H7 (cell line): ENCODE results near the gene ARAP3. TPM values are rescaled to one million over a fixed set of nuclear protein-coding genes. Genes with fewer than 3 reads are reported as not detected.

Experiments
- DNase-seq: peaks from one replicate; pipeline ENCODE4 v3.0.0; 2012
- H3K27me3 ChIP-seq: 2 replicates; pipeline ENCODE4 v1.6.0; 2011; ENCODE audit warnings: mild to moderate bottlenecking, low read length; ENCODE audit not compliant: control insufficient read depth, insufficient read depth
- H3K36me3 ChIP-seq: replicated peaks from 2 replicates; pipeline ENCODE4 v1.5.1; 2011; ENCODE audit warnings: low read length; ENCODE audit not compliant: control insufficient read depth, insufficient read depth
- H3K4me3 ChIP-seq: 2 replicates; pipeline ENCODE4 v1.5.1; 2011; ENCODE audit warnings: low read depth, mild to moderate bottlenecking, control low read depth, low read length, moderate library complexity; ENCODE audit not compliant: insufficient read depth
- total RNA-seq: library from RNA; depleted of rRNA; stranded (reverse); fragments of >200 nt; shearing (Covaris generic); gene quantifications from 2 replicates; pipeline ENCODE4 v1.2.3, GENCODE V29; 2014

Gene ARAP3
- total RNA-seq, 1 experiment from 2014 or later: 19.3 TPM

DNA sequence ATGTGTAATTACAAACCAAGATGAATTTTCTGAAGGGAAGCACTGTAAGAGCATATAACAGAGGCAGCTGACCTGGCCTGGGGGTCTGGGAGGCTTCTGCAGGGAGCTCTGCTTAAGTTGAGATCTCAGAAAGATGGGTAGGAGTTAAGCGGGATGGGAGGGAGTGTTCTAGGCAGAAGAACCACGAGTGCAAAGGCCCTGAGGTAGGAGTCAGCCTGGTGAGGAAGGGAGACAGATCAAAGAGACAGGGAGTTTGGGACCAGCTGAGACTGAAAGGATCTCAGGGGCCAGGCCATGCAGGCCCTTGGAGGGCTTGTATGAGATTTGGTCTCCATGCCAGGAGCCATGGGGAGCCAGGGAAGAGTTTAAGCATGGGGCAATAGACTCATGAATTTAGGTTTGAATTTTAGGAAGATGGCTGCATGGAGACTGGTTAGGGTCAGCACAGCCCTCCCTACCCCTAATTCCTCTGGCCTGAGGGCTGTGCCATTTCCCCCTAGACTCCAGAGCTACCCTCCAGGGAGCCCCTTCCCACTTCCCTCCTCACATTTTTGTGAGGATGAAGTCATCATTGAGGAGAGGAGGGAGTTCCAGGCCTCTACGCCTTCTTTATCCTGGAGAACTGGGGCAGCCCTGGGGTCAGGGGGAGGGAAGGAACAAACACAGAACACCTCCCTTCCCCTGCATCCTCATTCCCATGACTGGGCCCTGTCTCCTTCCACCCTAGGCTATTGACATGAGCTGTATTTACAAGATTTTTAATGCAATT is 4.8 kb upstream of the ARAP3 start:
- H3K27me3 ChIP-seq: no peaks in the 10 kb centered on the region
- no peaks in the 10 kb centered on the region for H3K36me3 ChIP-seq
- no peak overlapping the region for H3K4me3 ChIP-seq
- DNase-seq: peak; percentile 60

DNA sequence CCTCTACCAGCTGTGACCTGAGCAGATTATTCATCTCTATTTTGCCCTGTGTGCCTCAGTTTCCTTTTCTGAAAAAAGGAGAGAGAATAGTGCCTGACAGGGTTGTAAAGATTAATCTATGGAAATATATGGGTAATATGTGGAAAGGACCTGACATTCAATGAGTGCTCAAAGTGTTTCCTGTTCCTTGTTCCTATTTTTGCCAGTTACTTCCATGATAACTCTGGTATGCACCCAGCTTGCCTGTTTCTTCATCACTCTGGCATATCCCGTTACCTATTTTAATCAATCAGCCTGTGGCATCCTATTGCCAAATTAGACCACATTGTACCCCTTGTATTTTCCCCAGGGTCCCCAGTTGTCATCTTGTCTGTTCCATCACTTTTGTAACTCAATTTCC is 3.6 kb upstream of the ARAP3 start:
- DNase-seq: no peak
- no peaks in the 10 kb centered on the region for H3K36me3 ChIP-seq
- H3K27me3 ChIP-seq: no peaks in the 10 kb centered on the region
- H3K4me3 ChIP-seq: no peak overlapping the region

DNA sequence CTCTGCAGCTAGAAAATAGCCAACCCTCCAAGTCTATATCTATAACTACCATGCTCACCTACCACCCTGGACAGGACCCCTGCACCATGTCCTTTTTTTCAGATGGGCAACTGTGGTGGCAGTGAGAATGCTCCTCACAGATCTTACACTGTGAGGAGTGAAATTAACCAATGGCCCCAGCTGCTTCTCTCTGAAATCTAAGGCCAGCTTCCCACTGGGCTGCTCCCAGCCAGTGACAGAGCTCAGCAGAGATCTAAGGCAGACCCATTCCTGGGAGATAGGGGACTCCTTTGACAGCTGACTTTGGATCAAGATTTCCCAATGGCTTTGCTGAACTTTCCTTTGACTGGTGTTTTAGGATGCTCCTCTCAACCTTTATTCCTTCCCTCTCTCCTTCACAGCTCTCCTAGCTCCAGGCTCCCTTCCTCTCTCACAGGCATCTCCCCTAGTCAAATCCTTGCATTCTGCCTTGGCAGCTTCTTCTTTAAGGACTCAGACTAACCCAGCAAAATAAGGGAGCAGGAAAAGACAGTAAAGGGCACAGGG is 1.6 kb upstream of the ARAP3 start:
- DNase-seq: no peak
- Histone ChIP-seq H3K27me3 (no peaks in the 10 kb centered on the region), H3K4me3 (no peak overlapping the region), H3K36me3 (no peaks in the 10 kb centered on the region)

DNA sequence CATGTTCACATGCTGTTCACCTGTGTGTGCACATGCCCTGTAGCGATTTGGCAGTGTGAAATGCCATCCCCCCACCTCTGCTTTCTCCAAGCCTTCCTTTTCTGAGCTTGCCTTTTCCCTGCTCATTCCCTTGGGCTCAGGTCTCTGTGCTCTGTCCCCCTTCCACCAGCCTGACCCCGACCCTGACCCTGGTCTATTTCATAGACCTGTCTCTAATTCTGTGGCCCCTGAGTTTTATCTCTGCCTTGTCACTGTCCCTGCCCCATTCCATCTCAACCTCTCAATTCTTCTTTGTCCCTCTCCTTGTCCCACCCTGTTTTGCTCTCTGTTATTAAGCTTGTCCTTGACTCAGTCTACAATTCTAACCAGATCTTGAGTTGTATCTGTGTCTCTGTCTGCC is 735 bp downstream of the ARAP3 start:
- Histone ChIP-seq H3K27me3 (no peaks in the 10 kb centered on the region), H3K36me3 (peaks cover 4% of the 10 kb centered on the region), H3K4me3 (peak overlapping the region; percentile 72)
- no peak for DNase-seq

DNA sequence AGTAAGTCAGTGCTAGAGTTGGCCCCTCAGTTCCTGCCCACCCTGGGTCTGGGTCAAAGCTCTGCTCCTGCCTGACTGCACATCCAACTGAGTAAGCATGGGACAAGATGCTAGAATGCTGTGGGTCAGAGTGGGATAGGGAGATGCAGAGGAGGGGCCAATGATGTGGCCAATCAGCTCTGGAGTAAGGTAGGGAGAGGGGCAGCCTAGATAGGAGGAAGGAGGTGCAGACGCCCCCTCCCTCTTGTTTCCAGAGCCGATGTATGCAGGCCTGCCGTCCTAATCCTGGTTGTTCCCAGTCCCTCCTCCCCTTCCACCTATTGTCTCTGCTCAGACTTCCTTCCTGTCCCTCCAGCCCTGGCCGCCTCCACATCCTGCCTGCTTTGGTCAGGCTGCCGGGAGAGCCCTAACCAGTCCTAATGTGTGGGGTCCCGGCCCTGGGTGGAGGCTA is 1.3 kb downstream of the ARAP3 start:
- Histone ChIP-seq H3K36me3 (peaks cover 4% of the 10 kb centered on the region), H3K27me3 (no peaks in the 10 kb centered on the region), H3K4me3 (peak overlapping the region; percentile 72; the same call in 1 of the 2 replicates)
- peak; percentile 95 for DNase-seq

DNA sequence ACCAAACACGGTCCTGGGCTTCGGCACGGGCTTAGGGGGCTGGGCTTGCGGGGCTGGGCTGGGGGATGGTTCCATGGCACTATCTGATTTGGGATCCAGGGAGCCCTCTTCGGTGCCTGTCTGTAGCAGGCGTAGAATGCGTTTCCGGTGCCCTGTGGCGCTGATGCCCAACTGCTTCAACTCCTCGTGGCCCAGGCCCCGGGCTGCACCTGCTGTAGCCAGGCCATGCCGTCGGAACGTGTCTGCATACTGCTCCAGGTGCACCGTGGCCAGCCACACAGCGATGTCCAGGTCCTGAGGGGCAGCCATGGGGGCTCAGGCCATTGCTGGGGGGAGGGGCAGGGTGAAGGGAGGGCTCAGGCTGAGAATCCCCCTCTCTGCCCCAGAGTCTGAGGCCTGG is 1.9 kb downstream of the ARAP3 start:
- Histone ChIP-seq H3K36me3 (peaks cover 4% of the 10 kb centered on the region), H3K27me3 (no peaks in the 10 kb centered on the region), H3K4me3 (no peak overlapping the region)
- DNase-seq: no peak

DNA sequence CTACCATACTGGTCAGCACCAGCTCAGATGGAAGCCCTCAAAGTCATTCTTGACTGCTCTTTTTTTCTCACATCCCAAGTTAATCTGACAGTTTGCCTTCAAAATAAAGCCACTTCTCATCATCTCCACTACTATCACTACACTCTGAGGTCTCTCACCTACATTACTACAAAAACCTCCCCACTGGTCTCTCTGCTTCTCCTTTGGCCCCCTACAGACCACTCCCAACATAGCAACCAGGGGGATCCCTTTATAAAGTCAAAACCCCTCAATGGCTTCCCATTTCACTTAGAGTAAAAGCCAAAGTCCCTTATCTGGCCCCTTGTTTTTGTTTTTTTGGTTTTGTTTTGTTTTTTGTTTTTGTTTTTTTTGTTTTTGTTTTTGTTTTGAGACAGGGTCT is 4.6 kb downstream of the ARAP3 start:
- peaks cover 8% of the 10 kb centered on the region for H3K36me3 ChIP-seq
- H3K4me3 ChIP-seq: no peak overlapping the region
- DNase-seq: peak; percentile 83
- no peaks in the 10 kb centered on the region for H3K27me3 ChIP-seq

DNA sequence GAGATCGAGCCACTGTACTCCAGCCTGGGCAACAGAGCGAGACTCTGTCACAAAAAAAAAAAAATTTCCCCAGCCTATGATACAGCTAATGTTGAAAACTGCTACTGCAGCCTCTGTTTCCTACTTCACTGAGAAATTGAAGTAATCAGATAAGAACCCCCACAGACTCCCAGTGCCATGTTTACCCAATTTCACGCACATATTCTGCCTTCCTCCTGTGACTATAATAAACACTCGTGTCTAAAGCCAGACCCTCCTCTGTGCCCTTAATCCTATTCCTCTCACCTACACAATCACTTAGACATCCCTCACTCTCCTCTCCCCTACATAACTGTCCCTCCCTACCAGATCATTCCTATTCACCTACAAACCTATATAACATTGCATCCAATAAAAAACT is 6.4 kb downstream of the ARAP3 start:
- no peak for DNase-seq
- no peak overlapping the region for H3K4me3 ChIP-seq
- peaks cover 18% of the 10 kb centered on the region for H3K36me3 ChIP-seq
- H3K27me3 ChIP-seq: no peaks in the 10 kb centered on the region

DNA sequence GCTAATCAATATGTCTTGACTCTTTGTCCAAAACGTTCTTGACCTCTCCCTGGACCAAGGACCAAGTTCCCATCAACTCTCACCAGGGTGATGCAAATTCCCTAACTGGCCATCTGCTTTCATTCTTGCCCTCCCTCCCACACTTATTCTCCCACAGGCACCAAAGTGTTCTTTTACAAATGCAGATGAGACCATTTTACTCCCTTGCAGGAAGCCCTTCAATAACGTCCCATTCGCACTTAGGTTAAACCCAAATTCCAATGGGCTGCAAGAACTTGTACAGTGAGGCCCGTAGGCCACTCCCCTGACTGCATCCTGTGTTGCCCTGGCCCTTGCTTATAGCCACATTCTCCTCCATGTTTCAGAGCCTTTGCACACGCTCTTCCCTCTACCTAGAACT is 7.3 kb downstream of the ARAP3 start:
- peak; percentile 73 for DNase-seq
- no peak overlapping the region for H3K4me3 ChIP-seq
- no peaks in the 10 kb centered on the region for H3K27me3 ChIP-seq
- peaks cover 18% of the 10 kb centered on the region for H3K36me3 ChIP-seq

DNA sequence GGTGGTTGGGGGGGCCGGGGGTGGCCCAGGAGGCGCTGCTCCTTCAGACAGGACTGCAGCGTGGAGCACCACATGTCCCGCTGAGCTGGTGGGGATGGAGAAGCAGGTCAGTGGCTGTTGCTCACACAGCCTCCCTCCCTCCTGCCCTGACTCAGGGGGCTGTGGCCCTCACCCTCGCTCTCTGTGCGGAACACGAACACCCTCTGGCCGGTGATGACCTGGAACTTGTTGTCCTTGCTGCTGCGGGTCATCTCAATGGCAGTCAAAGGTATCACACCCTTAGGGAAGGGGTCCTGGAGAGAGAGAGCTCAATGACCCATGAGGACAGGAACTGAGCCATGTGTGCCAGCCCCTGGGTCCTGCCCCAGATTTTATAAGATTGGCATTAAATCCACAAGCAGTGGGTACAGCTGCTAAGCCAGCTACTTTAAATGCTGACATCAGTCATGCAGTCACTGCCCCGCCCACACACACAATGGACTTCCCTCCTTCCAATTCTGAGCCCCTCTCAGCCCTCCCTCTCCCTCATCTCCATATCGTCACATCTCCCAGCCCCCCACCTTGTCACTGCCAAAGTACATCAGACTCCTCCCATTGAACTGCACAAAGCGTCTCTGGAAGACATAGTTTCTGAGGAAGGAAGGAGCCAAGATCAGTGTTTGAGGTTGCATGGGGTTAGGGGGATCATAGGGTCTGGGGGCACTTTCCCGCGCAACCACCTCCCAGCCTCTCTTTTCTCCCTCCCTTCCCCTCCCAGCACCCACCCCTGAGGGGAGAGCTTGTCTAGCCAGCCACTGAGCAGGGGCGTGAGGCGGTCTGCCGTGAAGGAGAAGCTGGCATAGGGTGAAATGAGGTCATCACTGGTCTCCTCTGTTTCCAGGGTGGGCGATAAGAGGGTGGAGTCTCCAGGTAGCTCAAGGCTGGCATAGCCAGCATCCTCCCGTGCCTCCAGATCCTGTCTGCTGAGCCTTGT is 8.9 kb downstream of the ARAP3 start:
- Histone ChIP-seq H3K36me3 (peaks cover 28% of the 10 kb centered on the region), H3K27me3 (no peaks in the 10 kb centered on the region), H3K4me3 (no peak overlapping the region)
- no peak for DNase-seq

DNA sequence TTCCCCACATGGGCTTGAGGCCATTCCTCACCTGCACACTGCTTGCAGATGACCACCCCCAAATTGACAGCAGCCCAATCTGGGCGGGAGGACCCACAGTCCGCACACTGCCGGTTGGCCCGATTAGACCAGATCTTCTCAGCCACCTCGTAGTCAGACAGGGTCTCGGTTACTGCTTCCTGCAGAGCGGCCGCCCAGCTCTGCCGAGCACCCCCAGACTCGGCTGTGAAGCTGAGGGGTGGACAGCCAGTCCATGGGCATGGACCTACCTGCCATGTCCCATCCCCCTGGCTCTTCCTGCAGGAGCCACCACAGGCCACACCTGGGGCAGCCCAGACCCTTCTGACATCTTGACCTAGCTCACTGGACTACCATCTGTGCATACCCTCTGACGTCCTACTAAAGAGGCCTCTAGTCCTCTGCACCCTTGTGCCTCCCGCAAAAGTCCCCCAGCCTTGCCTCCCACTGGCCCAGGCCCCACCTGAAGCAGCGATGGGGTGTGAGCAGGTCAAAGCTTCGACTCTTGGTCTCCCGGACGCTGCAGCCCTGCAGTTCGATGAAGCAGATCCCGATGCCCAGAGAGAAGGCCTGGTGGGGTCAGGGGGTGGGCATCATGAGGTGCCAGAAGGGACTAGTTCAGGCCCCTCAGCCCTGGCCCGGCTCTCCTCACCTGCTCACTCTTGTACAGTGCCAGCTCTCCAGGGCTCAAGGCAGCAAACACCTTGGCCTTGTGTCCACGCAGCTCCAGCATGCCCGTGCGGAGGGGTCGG is 9.8 kb downstream of the ARAP3 start:
- no peaks in the 10 kb centered on the region for H3K27me3 ChIP-seq
- H3K36me3 ChIP-seq: peaks cover 27% of the 10 kb centered on the region
- no peak overlapping the region for H3K4me3 ChIP-seq
- no peak for DNase-seq

DNA sequence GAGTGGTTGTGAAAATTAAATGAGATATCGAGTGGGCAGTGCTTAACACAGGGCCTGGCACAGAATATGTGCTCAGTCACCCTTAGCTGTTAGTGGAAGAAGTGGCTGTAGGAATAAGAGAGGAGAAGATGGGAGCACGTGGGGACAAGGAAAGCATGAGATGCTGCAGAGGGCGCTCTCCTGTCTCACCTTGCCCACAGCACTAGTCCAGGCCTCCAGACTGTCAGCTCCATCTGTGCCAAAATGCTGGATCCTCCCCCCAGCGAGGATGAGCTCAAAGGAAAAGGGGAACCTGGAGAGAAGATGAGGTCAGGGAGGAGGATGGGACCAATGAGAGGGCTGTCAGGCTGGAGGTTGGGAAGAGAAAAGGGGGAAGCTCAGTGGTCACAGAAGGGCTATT is 12.5 kb downstream of the ARAP3 start:
- no peak overlapping the region for H3K4me3 ChIP-seq
- DNase-seq: peak; percentile 64
- peaks cover 28% of the 10 kb centered on the region for H3K36me3 ChIP-seq
- H3K27me3 ChIP-seq: no peaks in the 10 kb centered on the region

DNA sequence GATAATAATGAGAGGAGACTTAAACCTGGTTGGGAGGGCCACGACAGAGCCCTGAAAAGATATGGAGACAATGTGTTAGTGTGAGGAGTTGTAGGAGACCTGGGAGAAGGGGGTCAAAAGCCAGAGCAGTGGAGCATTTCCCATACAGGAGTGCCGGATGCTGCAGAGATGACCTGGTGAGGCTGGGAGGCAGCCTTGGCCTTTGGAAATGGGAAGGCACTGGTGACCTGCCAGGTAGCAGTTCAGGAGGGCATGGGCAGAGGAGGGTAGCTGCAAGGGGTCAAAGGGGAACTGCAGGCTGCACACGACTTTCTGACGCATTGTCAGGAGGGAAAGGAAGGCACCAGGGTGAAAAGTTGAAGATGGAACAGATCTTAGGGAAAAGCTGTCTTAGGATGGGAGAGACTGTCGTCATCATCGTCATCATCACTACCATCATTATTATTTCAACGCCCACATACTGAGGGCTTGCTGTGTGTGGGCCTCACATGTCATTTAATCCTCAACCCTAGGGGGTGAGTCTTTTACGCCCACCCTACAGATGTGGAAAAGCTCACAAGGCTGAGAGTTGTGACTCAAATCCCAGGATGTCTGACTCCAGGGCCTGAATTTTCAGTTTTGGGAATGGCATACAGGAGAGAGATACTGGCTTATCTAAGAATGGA is 13.3 kb downstream of the ARAP3 start:
- H3K36me3 ChIP-seq: peaks cover 32% of the 10 kb centered on the region
- no peak overlapping the region for H3K4me3 ChIP-seq
- H3K27me3 ChIP-seq: no peaks in the 10 kb centered on the region
- DNase-seq: no peak
